NCI-H1105 (cell line): ENCODE measurements around the gene PARVB.

Experiments used
- DNase-seq: peaks from one replicate; lab custom pipeline; 2025; lab: John Stamatoyannopoulos, UW

Gene PARVB

DNA sequence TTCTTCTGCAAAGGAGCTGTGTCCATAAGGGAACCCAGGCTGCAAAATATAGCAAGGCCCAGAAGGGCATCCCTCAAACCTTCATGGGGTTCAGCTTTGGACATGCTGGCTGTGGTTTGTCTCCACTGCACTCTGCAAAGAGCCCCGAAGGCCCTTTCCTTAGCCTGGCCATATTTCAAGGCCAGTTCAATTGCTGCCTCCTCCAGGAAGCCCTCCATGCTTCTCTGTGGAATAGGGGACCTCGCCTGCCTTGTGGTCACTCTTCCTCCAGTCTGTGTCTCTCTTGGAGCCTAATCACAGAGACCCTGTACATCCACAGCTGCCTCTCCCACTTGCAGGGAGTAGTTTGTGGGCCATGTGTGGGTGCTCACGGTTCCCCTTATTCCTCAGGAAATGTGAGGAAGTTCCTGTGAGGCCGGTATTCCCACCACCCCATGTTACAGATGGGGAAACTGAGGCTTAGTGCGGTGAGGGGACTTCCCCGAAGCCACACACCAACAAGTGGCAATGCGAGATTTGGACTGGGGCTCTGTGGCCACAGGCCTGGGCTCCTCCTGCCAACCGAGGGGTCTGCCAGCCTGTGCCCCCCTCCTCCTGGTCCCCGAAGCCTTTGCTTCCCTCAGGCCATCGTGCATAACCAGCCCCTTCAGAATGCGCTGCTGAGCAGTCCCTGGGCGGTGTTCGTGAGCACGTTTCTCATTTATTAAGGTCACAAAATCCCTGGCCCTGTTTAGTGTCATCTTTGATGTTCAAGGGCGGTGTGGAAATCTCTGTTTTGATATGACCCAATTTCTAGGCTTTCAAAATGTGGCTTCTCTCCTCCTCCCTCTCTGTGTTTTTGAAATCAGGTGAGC lies 65.8 kb downstream of the PARVB start:
- no peak for DNase-seq

DNA sequence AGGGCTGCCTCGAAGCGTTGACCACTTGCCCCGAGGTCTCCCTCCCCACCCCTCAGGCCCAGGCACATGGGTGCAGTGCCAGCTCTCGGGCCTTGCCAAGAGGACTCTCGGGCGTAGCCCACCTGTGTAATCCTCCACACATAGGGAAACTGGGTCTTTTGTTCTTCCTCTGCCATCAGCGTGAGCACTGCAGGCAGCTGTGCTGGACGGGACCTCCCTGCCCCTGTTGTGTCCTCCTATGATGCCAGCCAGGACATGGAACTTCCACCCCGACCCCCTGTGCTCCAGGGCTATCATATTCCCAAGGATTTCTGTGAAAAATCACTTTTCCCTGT lies 66.4 kb downstream of the PARVB start:
- no peak for DNase-seq

DNA sequence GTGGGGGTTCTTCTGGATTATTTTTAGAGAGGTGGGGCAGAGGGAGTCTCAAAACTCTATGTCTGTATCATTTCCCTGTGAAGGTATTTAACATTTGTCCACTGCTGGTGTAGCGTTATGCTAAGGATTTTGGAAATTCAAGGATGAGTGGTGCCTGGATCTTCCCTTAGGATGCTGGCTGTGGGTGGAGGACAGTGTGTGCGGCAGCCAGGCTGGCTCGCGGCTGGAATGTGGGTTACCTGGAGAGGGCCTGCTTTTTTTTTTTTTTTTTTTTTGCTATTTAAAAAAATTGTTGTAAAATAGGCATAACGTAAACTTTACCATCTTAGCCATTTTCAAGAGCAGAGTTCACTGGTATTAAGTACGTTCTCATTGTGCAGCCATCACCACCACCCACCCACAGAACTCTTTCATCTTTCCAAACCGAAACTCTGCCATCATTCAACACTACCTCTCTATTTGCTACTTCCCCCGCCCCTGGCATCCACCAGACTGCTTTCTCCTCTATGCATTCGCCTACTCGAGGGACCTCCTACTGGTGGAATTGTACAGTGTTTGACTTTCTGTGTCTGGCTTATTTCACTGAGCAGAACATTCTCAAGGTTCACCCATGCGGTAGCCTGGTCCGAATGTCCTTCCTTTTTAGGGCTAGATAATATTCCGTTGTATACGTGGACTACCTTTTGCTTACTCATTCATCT lies 67.1 kb downstream of the PARVB start:
- no peak for DNase-seq

DNA sequence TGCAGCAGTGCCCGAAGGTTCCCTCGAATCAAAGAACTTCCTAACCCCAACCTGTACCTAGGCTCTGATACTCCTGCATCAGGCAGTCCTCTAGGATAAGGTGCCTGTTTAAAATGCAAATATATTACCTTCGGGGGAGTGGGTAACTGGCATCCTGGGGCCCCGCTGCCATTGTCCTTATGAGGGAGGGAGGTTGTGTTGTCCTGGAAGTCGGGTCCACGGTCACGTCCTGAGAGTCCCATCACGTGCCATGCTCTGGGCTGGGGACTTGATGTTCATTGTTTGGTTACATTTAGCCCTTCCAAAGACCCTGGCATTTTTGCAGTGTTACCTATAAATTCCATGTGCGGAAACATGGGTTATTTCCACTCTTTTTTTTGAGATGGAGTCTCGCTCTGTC lies 67.6 kb downstream of the PARVB start:
- no peak for DNase-seq

DNA sequence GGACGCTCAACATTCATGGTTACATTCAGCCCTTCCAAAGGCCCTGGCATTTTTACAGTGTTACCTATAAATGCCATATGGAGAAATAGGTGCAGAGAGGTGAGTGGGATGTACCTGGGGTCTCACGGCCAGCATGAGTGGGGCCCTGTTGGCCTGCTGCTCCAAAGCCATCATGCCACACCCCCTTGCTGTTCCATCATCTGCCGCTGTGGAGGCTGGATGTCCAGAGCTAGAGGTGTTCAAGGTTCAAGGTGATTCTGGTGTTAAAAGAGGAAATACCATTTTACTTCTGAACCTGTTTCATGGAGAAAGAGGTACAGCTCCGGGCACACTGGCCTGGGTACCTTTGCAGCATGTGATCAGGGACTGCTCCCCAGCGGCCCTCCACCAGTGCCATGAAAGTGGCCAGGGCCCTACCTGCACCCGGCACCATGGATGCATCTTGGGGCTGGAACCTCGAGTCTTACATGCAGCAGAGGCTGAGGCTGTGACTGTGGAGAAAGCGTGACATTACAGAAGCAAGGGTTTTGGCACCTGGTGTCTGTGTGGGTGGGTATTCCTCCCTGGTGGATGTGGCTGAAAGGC lies 68.6 kb downstream of the PARVB start:
- no peak for DNase-seq

DNA sequence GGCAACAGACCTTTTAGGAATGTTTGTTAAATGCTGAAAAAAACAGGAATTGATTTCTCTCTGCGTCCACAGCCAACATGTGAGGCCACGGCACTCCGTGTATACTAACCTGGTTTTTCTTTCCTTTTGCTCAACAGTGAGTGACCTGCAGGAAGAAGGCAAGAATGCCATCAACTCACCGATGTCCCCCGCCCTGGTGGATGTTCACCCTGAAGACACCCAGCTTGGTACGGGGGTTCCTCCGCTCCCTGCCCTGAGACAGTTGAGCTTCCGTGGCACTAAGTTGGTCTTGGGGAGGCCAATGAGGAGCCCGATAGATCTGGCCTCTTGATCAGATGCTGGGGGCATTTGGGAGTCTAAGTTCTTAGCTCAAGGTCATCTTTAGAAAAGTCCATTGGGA lies 69.7 kb downstream of the PARVB start:
- DNase-seq, result no peak

DNA sequence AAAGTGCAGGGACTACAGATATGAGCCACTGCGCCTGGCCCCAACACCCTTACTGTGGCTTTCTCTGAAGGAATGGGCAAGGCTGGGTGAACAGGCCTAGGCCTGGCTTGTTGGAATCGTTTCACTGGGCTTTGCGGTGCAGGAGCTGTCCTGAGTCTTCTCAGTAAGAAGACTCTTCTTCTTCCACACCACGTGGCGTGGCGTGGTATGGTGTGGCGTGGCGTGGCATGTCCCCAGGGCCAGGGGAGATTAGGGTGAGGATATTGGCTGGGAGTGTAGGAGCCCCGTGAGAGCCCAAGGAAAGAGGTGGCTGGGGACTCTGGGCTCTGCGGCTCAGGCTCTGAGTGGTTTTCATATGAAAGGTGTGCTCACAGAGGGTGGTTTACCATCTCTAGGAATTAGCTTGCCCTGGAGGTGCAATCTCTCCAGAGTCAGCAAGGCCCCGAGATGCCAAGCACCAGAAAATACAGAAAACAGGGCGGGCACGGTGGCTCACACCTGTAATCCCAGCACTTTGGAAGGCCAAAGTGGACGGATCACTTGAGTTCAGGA lies 70.7 kb downstream of the PARVB start:
- DNase-seq, result no peak

DNA sequence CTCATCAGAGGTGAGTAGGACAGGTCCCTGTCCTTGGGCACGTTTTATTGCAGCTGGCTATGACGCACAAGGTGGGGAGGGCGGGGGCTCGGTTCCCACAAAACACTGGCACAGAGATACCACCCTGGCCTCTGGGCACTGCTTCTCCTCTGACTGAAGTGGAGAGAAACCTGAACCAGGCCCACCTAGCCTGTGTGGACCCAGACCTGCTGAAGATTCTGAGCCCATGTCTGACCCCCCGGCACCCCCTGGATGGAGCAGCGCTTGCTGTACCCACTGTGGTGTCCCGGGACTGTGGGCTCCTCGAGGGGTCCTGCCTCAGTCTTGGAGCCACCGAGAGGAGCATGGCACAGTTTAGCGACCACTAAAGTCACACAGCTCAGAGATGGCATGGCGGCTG lies 72.6 kb downstream of the PARVB start:
- no peak for DNase-seq

DNA sequence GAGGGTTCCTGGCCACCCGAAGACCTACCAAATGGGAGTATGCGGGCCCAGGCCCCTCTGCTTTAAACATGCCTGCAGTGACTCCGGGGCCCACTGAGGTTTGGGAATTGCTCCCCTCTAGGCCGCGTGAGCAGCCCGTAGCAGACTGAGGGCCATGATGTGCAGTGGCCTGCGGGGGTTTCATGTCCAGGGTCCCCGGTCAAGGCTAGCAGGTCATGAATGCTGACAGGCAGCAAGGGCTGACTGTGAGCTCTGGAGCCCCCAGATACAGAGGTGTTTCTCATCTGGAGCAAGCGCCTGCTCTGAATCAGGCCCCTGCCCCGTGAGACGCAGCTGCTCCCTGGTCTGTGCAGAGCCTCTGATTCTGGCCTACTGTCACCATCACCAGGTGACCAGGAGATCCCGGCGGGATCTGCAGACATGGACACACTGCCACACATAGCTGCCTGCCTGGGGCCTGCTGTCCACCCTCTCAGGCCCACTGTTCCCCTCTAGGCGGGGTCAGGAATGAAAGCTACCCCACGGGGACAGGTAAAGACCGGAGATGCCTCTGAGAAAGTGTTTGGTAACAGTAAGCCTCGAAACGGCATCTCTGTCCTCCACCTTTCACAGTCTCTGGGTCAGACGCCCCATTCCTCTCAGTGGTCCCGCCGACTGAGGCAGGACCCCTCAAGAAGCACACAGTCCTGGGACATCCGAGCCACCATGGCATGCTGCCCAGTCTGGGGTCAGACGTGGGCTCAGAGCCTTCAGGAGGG lies 73.3 kb downstream of the PARVB start:
- DNase-seq, result no peak

DNA sequence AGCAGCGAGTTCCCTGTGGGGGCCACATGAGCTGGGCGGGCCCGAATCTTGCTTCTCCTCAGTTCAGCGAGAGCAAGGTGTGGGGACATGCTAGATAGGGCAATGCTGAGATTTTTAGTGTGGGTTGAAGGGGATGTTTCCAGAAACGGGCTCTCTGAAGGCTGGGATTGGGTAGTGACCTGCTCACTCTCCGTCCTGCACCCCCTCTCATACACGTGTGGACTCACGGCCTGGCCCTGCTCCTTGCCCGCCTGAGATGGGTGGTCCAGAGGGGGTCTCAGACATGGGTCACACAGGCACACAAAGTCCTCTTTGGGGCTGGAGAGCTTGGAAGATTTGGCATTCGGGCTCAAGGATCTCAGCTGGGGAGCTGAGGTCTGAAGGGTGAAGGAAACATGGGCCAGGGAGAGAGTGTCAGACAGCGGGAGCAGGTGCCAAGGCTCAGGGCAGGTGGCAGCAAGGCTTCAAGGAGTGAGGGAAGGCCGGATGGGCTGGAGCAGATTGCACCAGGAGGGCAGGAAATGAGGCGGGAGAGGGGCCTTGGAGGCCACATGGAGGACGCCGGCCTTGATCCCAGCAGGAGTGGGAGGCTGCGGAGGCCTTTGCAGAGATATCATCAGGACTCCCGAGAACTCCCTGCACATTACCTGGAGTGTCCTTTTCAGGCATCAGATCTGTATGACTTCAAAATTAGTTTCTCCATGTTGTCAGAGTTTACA lies 74.1 kb downstream of the PARVB start:
- no peak for DNase-seq

DNA sequence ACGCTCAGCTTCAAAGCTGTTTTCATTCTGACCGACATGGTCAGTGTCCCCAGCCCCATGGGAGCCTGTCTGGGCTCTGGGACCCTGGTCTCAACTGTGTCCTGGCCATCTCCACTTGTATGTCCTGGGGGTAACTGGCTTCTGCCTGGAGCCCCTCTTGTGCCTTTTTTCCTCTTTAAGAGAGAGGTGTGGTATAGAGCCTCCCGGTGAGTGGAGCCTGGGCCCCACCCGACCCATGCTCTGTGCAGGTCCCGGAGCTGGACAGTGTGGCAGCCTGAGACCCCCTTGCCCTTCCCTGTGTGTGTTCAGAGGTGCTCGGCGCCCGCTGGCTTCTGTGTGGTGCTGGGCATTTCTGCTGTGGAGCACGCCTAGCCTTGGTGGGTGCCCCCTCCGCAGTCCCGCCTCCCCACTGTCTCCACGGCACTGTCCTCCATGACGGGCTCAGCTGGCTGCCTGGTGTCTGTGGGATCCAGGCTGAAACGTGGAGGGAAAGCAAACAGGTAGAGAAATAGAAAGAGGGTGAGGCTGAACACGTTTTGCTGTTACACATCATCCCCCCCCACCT lies 74.9 kb downstream of the PARVB start:
- DNase-seq, result no peak

DNA sequence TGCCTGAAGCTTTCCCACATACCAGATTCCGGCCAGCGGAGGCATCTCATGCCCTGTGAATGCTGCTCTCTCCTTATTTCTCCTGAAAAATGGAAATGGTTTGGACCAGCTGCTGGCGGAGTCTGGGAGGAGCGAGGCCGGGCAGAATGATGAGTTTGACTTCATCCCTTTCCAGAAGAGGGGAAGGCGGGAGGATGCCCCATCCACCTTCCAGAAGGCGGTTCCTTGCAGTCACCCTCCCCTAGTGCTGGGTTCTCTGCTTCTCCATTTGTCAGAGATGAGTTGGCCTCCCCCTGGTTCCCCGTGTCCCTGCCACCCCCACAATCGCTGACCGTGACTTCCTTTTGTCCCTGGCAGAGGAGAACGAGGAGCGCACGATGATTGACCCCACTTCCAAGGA lies 75.6 kb downstream of the PARVB start:
- DNase-seq, result no peak

DNA sequence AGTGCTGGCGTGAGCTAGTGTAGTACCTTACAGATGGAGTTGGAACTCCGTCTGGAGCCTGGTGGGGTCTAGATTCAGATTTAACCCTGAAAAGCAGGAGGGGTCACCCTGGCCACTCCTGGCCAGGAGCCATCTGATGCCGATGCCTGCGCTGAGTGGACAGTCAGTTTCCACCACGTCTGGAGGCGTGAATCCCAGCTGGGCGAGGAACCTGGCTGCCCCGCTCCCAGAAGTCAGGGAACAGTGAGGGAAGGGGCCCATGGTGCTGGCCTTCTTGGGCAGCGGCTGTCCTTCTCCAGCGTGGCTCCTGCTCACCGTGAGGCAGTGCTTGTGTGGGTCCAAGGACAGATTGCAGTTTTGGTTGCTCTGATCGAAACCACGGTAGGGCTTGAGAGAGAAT lies 76.3 kb downstream of the PARVB start:
- DNase-seq, result no peak

DNA sequence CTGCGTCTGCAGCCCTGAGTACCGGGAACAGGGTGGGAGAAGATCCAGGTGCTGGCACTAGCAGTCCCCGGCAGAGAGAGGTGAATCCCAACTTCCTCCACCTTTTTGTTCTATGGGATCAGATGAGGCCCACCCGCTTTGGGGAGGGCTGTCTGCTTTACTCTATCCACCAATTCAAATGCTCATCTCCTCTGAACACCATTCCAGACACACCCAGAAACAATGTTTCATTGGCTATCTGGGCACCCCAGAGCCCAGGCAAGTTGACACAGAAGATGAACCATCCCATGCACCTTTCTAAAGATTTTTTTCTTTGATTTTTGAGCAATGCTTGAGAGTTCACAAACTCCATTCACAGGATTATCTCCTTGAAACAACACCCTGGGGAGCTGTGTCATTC lies 78.0 kb downstream of the PARVB start:
- no peak for DNase-seq

DNA sequence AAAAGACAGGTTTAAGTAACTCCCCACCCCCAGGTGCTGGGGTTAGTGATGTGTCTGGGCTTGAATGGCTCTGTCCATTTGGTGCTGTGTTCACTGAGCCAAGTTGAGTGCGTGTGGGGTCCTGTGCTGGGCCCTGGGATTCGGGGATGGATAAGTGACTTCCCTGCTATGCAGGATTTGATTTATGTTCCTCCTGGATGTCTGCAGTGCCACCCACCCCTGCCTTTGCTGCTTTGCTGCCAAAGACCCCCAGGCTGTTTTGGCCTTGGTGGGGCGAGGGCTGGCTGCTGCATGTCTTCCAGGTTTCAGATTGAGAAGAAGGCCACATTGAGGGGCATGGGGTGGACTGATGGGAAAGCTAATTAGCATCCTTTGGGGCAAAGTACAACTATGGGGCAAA lies 78.8 kb downstream of the PARVB start:
- DNase-seq, result no peak

DNA sequence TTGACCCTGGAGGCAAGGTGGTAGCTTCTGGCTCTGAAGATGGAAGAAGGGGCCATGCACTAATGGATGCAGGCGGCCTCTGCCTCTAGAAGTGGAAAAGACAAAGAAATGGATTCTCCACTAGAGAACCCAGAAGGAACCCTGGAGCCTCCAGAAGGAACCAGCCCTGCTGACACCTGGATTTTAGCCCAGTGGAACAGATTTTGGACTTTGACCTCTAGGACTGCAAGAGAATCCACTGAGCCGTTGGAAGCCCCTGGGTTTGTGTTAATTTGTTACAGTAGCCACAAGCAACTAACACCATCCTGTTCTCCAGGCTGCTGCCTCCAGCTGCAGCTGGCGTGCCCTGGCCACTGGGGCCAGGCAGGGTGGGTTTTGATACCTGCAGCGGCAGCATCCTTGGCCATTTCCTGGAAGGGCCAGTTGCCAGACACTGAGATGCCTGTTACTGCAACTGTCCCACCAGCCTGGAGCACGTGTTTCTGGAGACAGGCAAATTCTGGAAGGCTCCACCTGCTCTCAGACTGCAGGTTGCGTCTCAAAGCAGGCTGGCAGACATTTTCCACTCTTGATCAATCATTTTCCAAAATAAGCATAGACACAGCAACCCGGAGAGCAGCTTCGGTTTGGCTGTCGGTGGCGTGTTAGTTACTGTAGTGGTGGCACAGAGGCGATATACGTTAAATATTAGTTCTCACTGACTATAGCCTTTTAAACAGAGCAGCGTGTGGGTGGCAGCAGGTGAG lies 79.8 kb downstream of the PARVB start:
- DNase-seq, result no peak

DNA sequence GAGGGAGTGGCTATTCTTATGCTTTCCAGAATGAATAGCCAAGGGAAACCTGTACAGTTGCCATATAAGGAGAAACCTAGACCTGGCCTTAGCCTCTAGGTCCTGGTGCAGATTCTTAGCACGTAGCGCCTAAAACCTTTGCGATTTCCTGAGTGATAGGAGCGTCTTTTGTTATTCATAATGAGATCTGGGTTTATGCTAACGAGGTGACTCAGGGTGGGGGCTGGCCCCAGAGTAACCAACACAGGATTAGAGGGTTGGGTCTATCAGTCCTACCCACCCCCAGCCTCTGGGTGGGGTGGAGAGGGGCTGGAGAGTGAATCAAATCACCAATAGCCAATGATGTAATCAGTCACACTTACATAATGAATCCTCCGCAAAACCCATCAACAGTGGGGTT lies 83.2 kb downstream of the PARVB start:
- DNase-seq, result no peak

DNA sequence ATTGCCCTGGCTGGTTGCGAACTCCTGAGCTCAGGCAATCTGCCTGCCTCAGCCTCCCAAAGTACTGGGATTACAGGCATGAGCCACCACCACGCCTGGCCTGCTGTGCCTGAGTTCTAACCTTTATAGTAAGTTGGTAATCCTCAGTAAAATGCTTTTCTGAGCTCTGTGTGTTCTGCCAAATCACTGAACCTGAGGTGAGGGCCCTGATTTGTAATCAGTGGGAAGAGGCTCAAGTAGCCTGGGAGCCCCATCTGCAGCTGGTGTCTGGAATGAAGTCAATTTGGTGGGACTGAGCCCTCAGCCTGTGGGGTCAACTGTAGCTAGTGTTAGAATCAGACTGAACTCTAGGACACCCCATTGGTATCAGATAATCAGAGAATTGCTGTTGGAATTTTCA lies 84.0 kb downstream of the PARVB start:
- DNase-seq, result no peak

DNA sequence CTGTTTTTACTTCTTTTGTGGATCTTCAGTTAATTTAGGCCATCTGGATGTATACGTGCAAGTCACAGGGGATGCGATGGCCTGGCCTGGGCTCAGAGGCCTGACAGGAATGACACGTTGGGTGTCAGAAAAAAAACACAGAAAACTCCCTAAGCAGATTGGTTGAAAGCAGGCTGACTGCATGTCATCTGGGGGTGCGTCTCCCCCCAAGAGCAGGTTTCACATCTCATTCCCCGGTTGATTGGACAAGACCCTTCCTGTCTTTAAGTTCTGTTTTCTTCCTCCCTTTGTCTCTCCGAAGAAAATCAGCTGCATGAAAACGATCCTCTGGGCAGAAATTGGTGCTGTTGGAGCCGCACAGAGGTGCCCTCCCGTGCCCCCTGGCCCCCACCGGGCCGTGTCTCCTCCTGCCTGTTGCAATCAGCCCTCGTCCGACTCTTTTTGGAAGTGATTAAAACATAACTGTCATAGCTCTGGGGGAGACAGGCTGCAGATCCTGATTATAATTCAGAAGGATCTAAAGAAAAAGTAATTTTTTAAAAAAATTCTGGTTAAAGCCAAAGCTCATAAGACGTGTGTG lies 84.8 kb downstream of the PARVB start:
- no peak for DNase-seq

DNA sequence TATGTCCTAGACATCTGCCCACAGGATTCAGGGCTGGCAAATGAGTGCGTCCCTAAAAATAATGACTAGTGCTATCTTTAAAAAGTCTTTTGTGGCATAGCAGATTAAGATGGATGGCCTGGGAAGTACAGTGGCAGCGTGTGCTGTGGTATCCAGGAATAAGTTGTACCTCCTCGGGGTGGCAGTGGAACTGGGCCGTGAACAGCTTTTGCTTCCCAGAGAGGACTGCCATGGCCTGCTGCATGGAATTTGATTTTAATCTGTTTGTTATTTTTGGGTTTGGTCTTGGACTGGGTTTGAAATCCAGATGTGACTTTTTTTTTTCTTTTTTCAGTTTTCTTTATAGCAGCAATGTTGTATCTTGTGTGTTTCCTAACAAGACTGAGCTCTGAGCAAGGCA lies 85.3 kb downstream of the PARVB start:
- no peak for DNase-seq
